Measurements from ENCODE around the gene LRIG3.
A peak's percentile ranks its signal among the peaks of the same experiment; 100 is the strongest.
"Not testable (repeated sequence)": the region's sequence is repeated elsewhere in the genome, so short reads cannot be mapped to it uniquely, and the experiment has no call there.

LRIG3 gene

GRCh38 chr12:58920102-58920960 lies at the start of gene LRIG3:
TSS of gene LRIG3 (minus strand) at chr12:58920504. CDS start at chr12:58920235, 269 bp downstream.
- H3K4me3 ChIP-seq: peak within 1 kb of the TSS; percentile 60 to 89 (median 71)
- H3K27ac ChIP-seq: peak within 1 kb of the TSS; percentile 84 to 99 (median 95)

- no peak overlapping the region for H3K4me3 ChIP-seq
- H3K27ac ChIP-seq: no peak overlapping the region
Measured at GRCh38 chr12:58969237-58969636, 48.9 kb upstream of the LRIG3 start.

GRCh38 chr12:58967561-58967960 lies 47.3 kb upstream of the LRIG3 start:
- Histone ChIP-seq H3K4me3 (no peak overlapping the region), H3K27ac (no peak overlapping the region)

GRCh38 chr12:58966939-58967338 lies 46.6 kb upstream of the LRIG3 start:
- no peak overlapping the region for H3K4me3 ChIP-seq
- H3K27ac ChIP-seq: no peak overlapping the region

GRCh38 chr12:58965568-58965967 lies 45.3 kb upstream of the LRIG3 start:
- H3K4me3 ChIP-seq: no peak overlapping the region
- no peak overlapping the region for H3K27ac ChIP-seq

- Histone ChIP-seq H3K4me3 (no peak overlapping the region), H3K27ac (no peak overlapping the region)
Measured at GRCh38 chr12:58963844-58964243, 43.5 kb upstream of the LRIG3 start.

- Histone ChIP-seq H3K4me3 (no peak overlapping the region), H3K27ac (peak overlapping the region in 1 of 21 experiments; percentile 34)
Measured at GRCh38 chr12:58961906-58962305, 41.6 kb upstream of the LRIG3 start.

- H3K4me3 ChIP-seq: no peak overlapping the region
- peak overlapping the region in 1 of 21 experiments; percentile 34 for H3K27ac ChIP-seq
Measured at GRCh38 chr12:58961166-58961565, 40.9 kb upstream of the LRIG3 start.

GRCh38 chr12:58959639-58960300 lies 39.5 kb upstream of the LRIG3 start:
- peak overlapping the region in 1 of 21 experiments; percentile 56 for H3K27ac ChIP-seq
- no peak overlapping the region for H3K4me3 ChIP-seq

- Histone ChIP-seq H3K4me3 (no peak overlapping the region), H3K27ac (no peak overlapping the region)
Measured at GRCh38 chr12:58957298-58957697, 37.0 kb upstream of the LRIG3 start.

GRCh38 chr12:58955849-58956248 lies 35.5 kb upstream of the LRIG3 start:
- Histone ChIP-seq H3K27ac (no peak overlapping the region), H3K4me3 (no peak overlapping the region)

- H3K27ac ChIP-seq: no peak overlapping the region
- H3K4me3 ChIP-seq: no peak overlapping the region
Measured at GRCh38 chr12:58954002-58954401, 33.7 kb upstream of the LRIG3 start.

GRCh38 chr12:58950739-58951100 lies 30.4 kb upstream of the LRIG3 start:
- no peak overlapping the region for H3K4me3 ChIP-seq
- peak overlapping the region in 5 of 21 experiments; percentile 26 to 70 (median 52) for H3K27ac ChIP-seq

- not testable (repeated sequence) for H3K4me3 ChIP-seq
- peak overlapping the region in 6 of 21 experiments; percentile 26 to 70 (median 52) for H3K27ac ChIP-seq
Measured at GRCh38 chr12:58949954-58950738, 29.8 kb upstream of the LRIG3 start.

- Histone ChIP-seq H3K4me3 (no peak overlapping the region), H3K27ac (no peak overlapping the region)
Measured at GRCh38 chr12:58943079-58943478, 22.8 kb upstream of the LRIG3 start.

GRCh38 chr12:58942345-58942744 lies 22.0 kb upstream of the LRIG3 start:
- H3K4me3 ChIP-seq: no peak overlapping the region
- no peak overlapping the region for H3K27ac ChIP-seq

GRCh38 chr12:58939399-58940100 lies 19.2 kb upstream of the LRIG3 start:
- peak overlapping the region in 2 of 21 experiments; percentile 49 to 51 for H3K27ac ChIP-seq
- no peak overlapping the region for H3K4me3 ChIP-seq

- Histone ChIP-seq H3K27ac (peak overlapping the region in 1 of 21 experiments; percentile 55), H3K4me3 (no peak overlapping the region)
Measured at GRCh38 chr12:58938440-58938839, 18.1 kb upstream of the LRIG3 start.

- H3K27ac ChIP-seq: peak overlapping the region in 2 of 21 experiments; percentile 41 to 63
- no peak overlapping the region for H3K4me3 ChIP-seq
Measured at GRCh38 chr12:58934528-58934927, 14.2 kb upstream of the LRIG3 start.
